GM21423 (cell line): ENCODE results near the gene ADAM8.
A peak's percentile ranks its signal among the peaks of the same experiment; 100 is the strongest.

Source experiments
- ATAC-seq: cut with Tn5 transposase; IDR thresholded peaks from one replicate; pipeline ENCODE4 v1.9.1; 2021; ENCODE audit warnings: mild to moderate bottlenecking, moderate library complexity; ENCODE audit not compliant: unreplicated experiment

The ADAM8 gene

GRCh38 chr10:133309100-133309719, 32.5 kb upstream of the ADAM8 start:
- peak; percentile 59 for ATAC-seq

GRCh38 chr10:133308421-133309099, 31.9 kb upstream of the ADAM8 start, which contains the start of the genes TUBGCP2 and ZNF511:
TUBGCP2 (minus strand) TSS chr10:133308872; CDS start chr10:133302941, 5,931 bp downstream.
ZNF511 (plus strand) TSS chr10:133308914; CDS start chr10:133308944, 30 bp downstream.
- ATAC-seq = peak; percentile 70

- ATAC-seq = peak; percentile 35
Observed at GRCh38 chr10:133307776-133308420, 31.2 kb upstream of the ADAM8 start.

GRCh38 chr10:133306941-133307379, 30.3 kb upstream of the ADAM8 start:
- ATAC-seq = no peak

GRCh38 chr10:133306097-133306476, 29.4 kb upstream of the ADAM8 start:
- ATAC-seq = no peak

- ATAC-seq = no peak
Observed at GRCh38 chr10:133303206-133303605, 26.5 kb upstream of the ADAM8 start.

GRCh38 chr10:133302230-133302629, 25.6 kb upstream of the ADAM8 start:
- ATAC-seq = no peak

GRCh38 chr10:133299738-133300137, 23.1 kb upstream of the ADAM8 start:
- ATAC-seq = no peak

- ATAC-seq = no peak
Observed at GRCh38 chr10:133299224-133299623, 22.6 kb upstream of the ADAM8 start.

GRCh38 chr10:133298466-133298865, 21.8 kb upstream of the ADAM8 start:
- no peak for ATAC-seq

- no peak for ATAC-seq
Observed at GRCh38 chr10:133297504-133297903, 20.8 kb upstream of the ADAM8 start.

GRCh38 chr10:133295426-133296320, 19.0 kb upstream of the ADAM8 start:
- no peak for ATAC-seq

GRCh38 chr10:133294189-133294588, 17.5 kb upstream of the ADAM8 start:
- ATAC-seq = no peak

- ATAC-seq = no peak
Observed at GRCh38 chr10:133293810-133294119, 17.1 kb upstream of the ADAM8 start.

- ATAC-seq = no peak
Observed at GRCh38 chr10:133292919-133293809, 16.5 kb upstream of the ADAM8 start.

- no peak for ATAC-seq
Observed at GRCh38 chr10:133289761-133290160, 13.1 kb upstream of the ADAM8 start.

GRCh38 chr10:133287832-133288500, 11.3 kb upstream of the ADAM8 start:
- ATAC-seq = no peak

GRCh38 chr10:133286366-133286765, 9.7 kb upstream of the ADAM8 start:
- ATAC-seq = no peak

- ATAC-seq = no peak
Observed at GRCh38 chr10:133285217-133285616, 8.5 kb upstream of the ADAM8 start.

- no peak for ATAC-seq
Observed at GRCh38 chr10:133283931-133284330, 7.3 kb upstream of the ADAM8 start.
